Endothelial cell of umbilical vein (primary cell): ENCODE results near the gene PTGIR. TPM values are rescaled to one million over a fixed set of nuclear protein-coding genes. Genes with fewer than 3 reads are reported as not detected.

Source experiments
- BruUV-seq: library from RNA; stranded (reverse); fragments of 400-500 nt; replicated peaks from 2 replicates; lab custom pipeline; 2021; lab: Mats Ljungman, UMichigan
- CTCF ChIA-PET: fragments of 300-600, 350-600 bp; sonication (Branson Sonifier 250); formaldehyde crosslinking; loops from one replicate; lab custom pipeline; 2021; ENCODE audit warnings: antibody characterized with exemption, inconsistent platforms; lab: Charles Lee
- POLR2A ChIA-PET: fragments of 300-600, 350-600 bp; sonication (Branson Sonifier 250); formaldehyde crosslinking; loops from one replicate; lab custom pipeline; 2021; ENCODE audit warnings: antibody characterized with exemption, inconsistent platforms; lab: Charles Lee
- DNase-seq: peaks from one replicate; pipeline ENCODE4 v3.0.0-alpha.2; 2011; ENCODE audit warnings: low read depth, low spot score
- FAIRE-seq: peaks from 2 replicates; lab custom pipeline; 2011; peaks lifted over from hg19 to GRCh38; lab: Jason Lieb, UNC
- H2AFZ ChIP-seq: 2 replicates; pipeline ENCODE4 v1.6.0; 2012; ENCODE audit warnings: low read depth, low read length, control low read depth, inconsistent platforms
- H3K27ac ChIP-seq: 2 replicates; pipeline ENCODE4 v1.5.1; 2011; ENCODE audit warnings: low read depth, mild to moderate bottlenecking, control low read depth, low read length, moderate library complexity; ENCODE audit not compliant: insufficient read depth
- H3K27me3 ChIP-seq, 2 experiments: 2 replicates each; pipeline versions ENCODE4 v1.6.0 to v1.6.1; 2011; ENCODE audit warnings: low read length in 2 of 2, mixed read lengths in 1 of 2; ENCODE audit not compliant: control insufficient read depth in 2 of 2, insufficient read depth in 2 of 2
- H3K36me3 ChIP-seq, 2 experiments: 2 replicates in 1 of 2; 3 replicates in 1 of 2; pipeline ENCODE4 v1.5.1; 2011; ENCODE audit warnings: low read length in 2 of 2, mild to moderate bottlenecking in 1 of 2, moderate library complexity in 1 of 2; ENCODE audit not compliant: control insufficient read depth in 2 of 2, insufficient read depth in 2 of 2; ENCODE audit errors: extremely low read depth in 1 of 2
- H3K4me1 ChIP-seq: 3 replicates; pipeline ENCODE4 v1.5.1; 2011; ENCODE audit warnings: mild to moderate bottlenecking, low read length; ENCODE audit not compliant: control insufficient read depth, insufficient read depth; ENCODE audit errors: extremely low read depth
- H3K4me2 ChIP-seq: 2 replicates; pipeline ENCODE4 v1.6.1; 2011; ENCODE audit warnings: low read length, control low read depth, mixed read lengths; ENCODE audit not compliant: insufficient read depth
- H3K4me3 ChIP-seq, 3 experiments: fragments of 200-600 bp in 1 of 3; sonication (generic), shearing (Covaris generic) in 1 of 3; replicated peaks in 1 of 3; 2 replicates each; pipeline ENCODE4 v1.5.1; 2011 to 2016; ENCODE audit warnings: control low read depth in 3 of 3, low read length in 3 of 3, mild to moderate bottlenecking in 2 of 3, inconsistent platforms in 1 of 3, low read depth in 1 of 3, moderate library complexity in 1 of 3; ENCODE audit not compliant: insufficient read depth in 1 of 3
- H3K79me2 ChIP-seq: 2 replicates; pipeline ENCODE4 v1.6.0; 2012; ENCODE audit warnings: low read length, inconsistent platforms; ENCODE audit not compliant: control insufficient read depth, insufficient read depth
- H3K9ac ChIP-seq: replicated peaks from 2 replicates; pipeline ENCODE3; 2011; ENCODE audit warnings: low read length, control low read depth; ENCODE audit not compliant: insufficient read depth; ENCODE audit errors: extremely low read depth
- H3K9me1 ChIP-seq: replicated peaks from 3 replicates; pipeline ENCODE4 v1.6.0; 2011; ENCODE audit warnings: mild to moderate bottlenecking, low read length; ENCODE audit not compliant: control insufficient read depth, insufficient read depth; ENCODE audit errors: extremely low read depth
- H3K9me3 ChIP-seq: replicated peaks from 2 replicates; pipeline ENCODE4 v1.5.1; 2012; ENCODE audit warnings: low read length, inconsistent platforms; ENCODE audit not compliant: control insufficient read depth, insufficient read depth
- H4K20me1 ChIP-seq: replicated peaks from 2 replicates; pipeline ENCODE3; 2011; ENCODE audit warnings: mild to moderate bottlenecking, low read length; ENCODE audit not compliant: control insufficient read depth, insufficient read depth; ENCODE audit errors: extremely low read depth
- CTCF ChIP-seq, 2 donors: IDR thresholded peaks; 1 replicate in 1 of 2; 2 replicates in 1 of 2; pipeline ENCODE4 v1.5.1; 2011; ENCODE audit warnings: low read length in 2 of 2, mild to moderate bottlenecking in 2 of 2, moderate library complexity in 2 of 2, control low read depth in 1 of 2, inconsistent platforms in 1 of 2, low read depth in 1 of 2; ENCODE audit not compliant: insufficient read depth in 1 of 2; ENCODE audit errors: extremely low read depth in 1 of 2
- EZH2 ChIP-seq: IDR thresholded peaks from 2 replicates; pipeline ENCODE4 v1.6.1; 2012; ENCODE audit warnings: borderline replicate concordance, low read depth, mild to moderate bottlenecking, moderate library complexity, low read length, inconsistent platforms; ENCODE audit not compliant: severe bottlenecking
- GATA2 ChIP-seq: IDR thresholded peaks from 2 replicates; pipeline ENCODE4 v1.7.0; 2011; ENCODE audit warnings: low read depth, mild to moderate bottlenecking, moderate library complexity, mixed read lengths, low read length; ENCODE audit not compliant: insufficient read length, insufficient read depth
- JUN ChIP-seq: IDR thresholded peaks from 2 replicates; pipeline ENCODE4 v1.6.1; 2011; ENCODE audit warnings: borderline replicate concordance, low read depth; ENCODE audit not compliant: insufficient read length, insufficient read depth
- MAX ChIP-seq: IDR thresholded peaks from 2 replicates; pipeline ENCODE4 v1.6.1; 2011; ENCODE audit not compliant: insufficient read depth, insufficient read length
- MYC ChIP-seq: IDR thresholded peaks from one replicate; pipeline ENCODE4 v1.6.1; 2011; ENCODE audit warnings: mild to moderate bottlenecking, low read depth, low read length
- POLR2A ChIP-seq: IDR thresholded peaks from 2 replicates; pipeline ENCODE4 v1.6.1; 2012; ENCODE audit warnings: low read depth, mild to moderate bottlenecking, control low read depth, low read length
- POLR2AphosphoS5 ChIP-seq: IDR thresholded peaks from 2 replicates; pipeline ENCODE4 v1.6.1; 2012; ENCODE audit warnings: low read depth, mild to moderate bottlenecking, control low read depth, low read length, moderate library complexity; ENCODE audit not compliant: insufficient read depth
- dilution Hi-C: fragments of 300-500 bp; cut with MboI; formaldehyde crosslinking; loops from one replicate; pipeline ENCODE4 v1.15.0; 2019; ENCODE audit warnings: low sequenced_read_pairs; ENCODE audit not compliant: extremely low pct_ligation_motif_present
- intact Hi-C: fragments of 100-400 bp; cut with micrococcal nuclease; formaldehyde crosslinking; loops from one replicate; pipeline ENCODE4 v1.10.0; 2022
- polyA plus RNA-seq, 4 experiments: library from polyadenylated mRNA; depleted of rRNA in 3 of 4; stranded (reverse) in 3 of 4; unstranded in 1 of 4; fragments of >200 nt; gene quantifications; 2 replicates each; pipeline versions ENCODE4 v1.2.1 to v1.2.3, GENCODE V29; 2011 to 2012; ENCODE audit warnings: missing spikeins in 1 of 4
- total RNA-seq: library from RNA; stranded (reverse); gene quantifications from 2 replicates; pipeline ENCODE4 v1.2.3, GENCODE V29; 2021

The PTGIR gene
- total and polyA plus RNA-seq, 2 donors (not counting 3 experiments of a cell fraction or from before 2014, with no cell fraction given), result 0.55 to 2.7 TPM

GRCh38 chr19:46579361-46579879 is 45.5 kb downstream of the PTGIR start:
- no peak overlapping the region for H2AFZ ChIP-seq
- H3K4me2 ChIP-seq, result no peak overlapping the region
- DNase-seq, result no peak
- no peak overlapping the region for H3K9ac ChIP-seq
- ChIA-PET POLR2A (no interaction called here), CTCF (interaction anchor here (1.0 to 1.8 kb wide), 12 partner anchors 8 to 50 kb away, joined by 3 to 23 read pairs (median 5); partner anchors contain the start of gene CALM3)
- H3K27me3 ChIP-seq, result peaks cover 0 to 5% of the 10 kb centered on the region in 2 experiments
- intact Hi-C loops (no loop called here), dilution Hi-C loops (no loop called here)
- H3K9me1 ChIP-seq, result no peaks in the 10 kb centered on the region
- TF ChIP-seq EZH2 (no peak), POLR2A (no peak), JUN (no peak), MAX (no peak), CTCF (IDR thresholded peaks at IDR 0.05; ENCODE audit: extremely low read depth in 1 of 2, insufficient read depth in 1 of 2, low read depth in 1 of 2, low read length in 2 of 2) (peak; percentile 31 to 48)
- no peaks in the 10 kb centered on the region for H3K4me1 ChIP-seq
- H3K36me3 ChIP-seq, result no peaks in the 10 kb centered on the region
- H3K79me2 ChIP-seq, result no peaks in the 10 kb centered on the region
- no peak overlapping the region for H3K4me3 ChIP-seq
- H3K9me3 ChIP-seq, result no peaks in the 10 kb centered on the region
- FAIRE-seq, result no peak
- BruUV-seq, result no TSS peak
- H4K20me1 ChIP-seq, result no peaks in the 10 kb centered on the region
- no peak overlapping the region for H3K27ac ChIP-seq

GRCh38 chr19:46578450-46578849 is 46.4 kb downstream of the PTGIR start:
- Histone ChIP-seq H4K20me1 (no peaks in the 10 kb centered on the region), H3K36me3 (no peaks in the 10 kb centered on the region), H3K9me1 (no peaks in the 10 kb centered on the region), H3K27ac (no peak overlapping the region), H3K79me2 (no peaks in the 10 kb centered on the region), H3K4me3 (no peak overlapping the region), H3K4me2 (no peak overlapping the region), H3K27me3 (peaks cover 0 to 5% of the 10 kb centered on the region in 2 experiments), H3K4me1 (no peaks in the 10 kb centered on the region), H3K9me3 (no peaks in the 10 kb centered on the region), H2AFZ (no peak overlapping the region), H3K9ac (no peak overlapping the region)
- no peak for DNase-seq
- no peak for FAIRE-seq
- no TSS peak for BruUV-seq
- TF ChIP-seq JUN, result no peak
- TF ChIP-seq MYC, result no peak
- TF ChIP-seq CTCF (IDR thresholded peaks at IDR 0.05; ENCODE audit: extremely low read depth in 1 of 2, insufficient read depth in 1 of 2, low read depth in 1 of 2, low read length in 2 of 2), result no peak
- TF ChIP-seq POLR2AphosphoS5, result no peak
- no peak for TF ChIP-seq GATA2
- TF ChIP-seq MAX, result no peak
- dilution Hi-C loops, result no loop called here
- ChIA-PET CTCF (interaction anchor here (1.5 kb wide), 1 partner anchor 10 kb away, joined by 3 read pairs; no protein-coding TSS in a partner anchor), POLR2A (no interaction called here)
- intact Hi-C loops, result no loop called here
